MM.1S (cell line): ENCODE measurements around the gene COBLL1.

Experiments
- EZH2 ChIP-seq: fragments of 300-600 bp; sonication (generic); optimal IDR thresholded peaks from 2 replicates; pipeline ENCODE3; 2017; ENCODE audit warnings: low read depth, mild to moderate bottlenecking, antibody characterized with exemption, low read length, mixed read lengths
- EZH2phosphoT487 ChIP-seq: fragments of 300-600 bp; sonication (generic); IDR thresholded peaks from 2 replicates; pipeline ENCODE4 v1.6.1; 2018; ENCODE audit warnings: antibody characterized with exemption, low read length
- TF ChIP-seq, protein P1 (sequence below): fragments of 300-600 bp; sonication (generic); IDR thresholded peaks from 2 replicates; pipeline ENCODE4 v1.5.1; 2016; ENCODE audit warnings: antibody characterized with exemption, low read length, mixed read lengths

GRCh38 chr2:164692958-164693357 is 148.7 kb downstream of the COBLL1 start:
- TF ChIP-seq, protein P1, sequence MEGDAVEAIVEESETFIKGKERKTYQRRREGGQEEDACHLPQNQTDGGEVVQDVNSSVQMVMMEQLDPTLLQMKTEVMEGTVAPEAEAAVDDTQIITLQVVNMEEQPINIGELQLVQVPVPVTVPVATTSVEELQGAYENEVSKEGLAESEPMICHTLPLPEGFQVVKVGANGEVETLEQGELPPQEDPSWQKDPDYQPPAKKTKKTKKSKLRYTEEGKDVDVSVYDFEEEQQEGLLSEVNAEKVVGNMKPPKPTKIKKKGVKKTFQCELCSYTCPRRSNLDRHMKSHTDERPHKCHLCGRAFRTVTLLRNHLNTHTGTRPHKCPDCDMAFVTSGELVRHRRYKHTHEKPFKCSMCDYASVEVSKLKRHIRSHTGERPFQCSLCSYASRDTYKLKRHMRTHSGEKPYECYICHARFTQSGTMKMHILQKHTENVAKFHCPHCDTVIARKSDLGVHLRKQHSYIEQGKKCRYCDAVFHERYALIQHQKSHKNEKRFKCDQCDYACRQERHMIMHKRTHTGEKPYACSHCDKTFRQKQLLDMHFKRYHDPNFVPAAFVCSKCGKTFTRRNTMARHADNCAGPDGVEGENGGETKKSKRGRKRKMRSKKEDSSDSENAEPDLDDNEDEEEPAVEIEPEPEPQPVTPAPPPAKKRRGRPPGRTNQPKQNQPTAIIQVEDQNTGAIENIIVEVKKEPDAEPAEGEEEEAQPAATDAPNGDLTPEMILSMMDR, result no peak
- TF ChIP-seq EZH2, result no peak
- TF ChIP-seq EZH2phosphoT487, result no peak
